NCI-H1092 (cell line): Measurements from ENCODE around the gene DTD1.

Experiments used
- DNase-seq: peaks from one replicate; lab custom pipeline; 2025; lab: John Stamatoyannopoulos, UW

The DTD1 gene

GRCh38 chr20:18705910-18706309 is 118.1 kb downstream of the DTD1 start:
- no peak for DNase-seq

- DNase-seq, result no peak
Observed at GRCh38 chr20:18712131-18712530, 124.3 kb downstream of the DTD1 start.

- no peak for DNase-seq
Observed at GRCh38 chr20:18712882-18713281, 125.0 kb downstream of the DTD1 start.

- DNase-seq, result no peak
Observed at GRCh38 chr20:18715564-18715963, 127.7 kb downstream of the DTD1 start.

- no peak for DNase-seq
Observed at GRCh38 chr20:18717062-18717461, 129.2 kb downstream of the DTD1 start.

- DNase-seq, result no peak
Observed at GRCh38 chr20:18718129-18718528, 130.3 kb downstream of the DTD1 start.

GRCh38 chr20:18719426-18719825 is 131.6 kb downstream of the DTD1 start:
- DNase-seq, result no peak

GRCh38 chr20:18721551-18722115 is 133.8 kb downstream of the DTD1 start:
- no peak for DNase-seq

GRCh38 chr20:18722371-18722770 is 134.5 kb downstream of the DTD1 start:
- DNase-seq, result no peak

- no peak for DNase-seq
Observed at GRCh38 chr20:18724077-18724476, 136.2 kb downstream of the DTD1 start.

GRCh38 chr20:18724788-18725464 is 137.1 kb downstream of the DTD1 start:
- no peak for DNase-seq

- peak; percentile 22 for DNase-seq
Observed at GRCh38 chr20:18727032-18727508, 139.2 kb downstream of the DTD1 start.

GRCh38 chr20:18728165-18728869 is 140.5 kb downstream of the DTD1 start:
- DNase-seq, result no peak

- no peak for DNase-seq
Observed at GRCh38 chr20:18728870-18729224, 141.0 kb downstream of the DTD1 start.

GRCh38 chr20:18729231-18729825 is 141.5 kb downstream of the DTD1 start:
- DNase-seq, result no peak

- DNase-seq, result no peak
Observed at GRCh38 chr20:18731940-18732339, 144.1 kb downstream of the DTD1 start.

GRCh38 chr20:18734525-18735189 is 146.8 kb downstream of the DTD1 start:
- DNase-seq, result no peak

GRCh38 chr20:18737140-18737539 is 149.3 kb downstream of the DTD1 start:
- DNase-seq, result no peak

GRCh38 chr20:18738055-18738454 is 150.2 kb downstream of the DTD1 start:
- DNase-seq, result no peak

GRCh38 chr20:18738888-18739287 is 151.0 kb downstream of the DTD1 start:
- DNase-seq, result no peak

GRCh38 chr20:18739751-18740166 is 151.9 kb downstream of the DTD1 start:
- DNase-seq, result no peak

- no peak for DNase-seq
Observed at GRCh38 chr20:18740726-18741125, 152.9 kb downstream of the DTD1 start.
